HG03439 (cell line): ENCODE measurements around the gene USP24.
"Not testable (repeated sequence)": the region's sequence is repeated elsewhere in the genome, so short reads cannot be mapped to it uniquely, and the experiment has no call there.

Source experiments
- ATAC-seq: cut with Tn5 transposase; IDR thresholded peaks from one replicate; pipeline ENCODE4 v1.9.1; 2021; ENCODE audit warnings: mild to moderate bottlenecking, moderate library complexity; ENCODE audit not compliant: unreplicated experiment

Gene USP24

GRCh38 chr1:55198044-55198443, 17.1 kb downstream of the USP24 start:
- ATAC-seq = no peak

DNA sequence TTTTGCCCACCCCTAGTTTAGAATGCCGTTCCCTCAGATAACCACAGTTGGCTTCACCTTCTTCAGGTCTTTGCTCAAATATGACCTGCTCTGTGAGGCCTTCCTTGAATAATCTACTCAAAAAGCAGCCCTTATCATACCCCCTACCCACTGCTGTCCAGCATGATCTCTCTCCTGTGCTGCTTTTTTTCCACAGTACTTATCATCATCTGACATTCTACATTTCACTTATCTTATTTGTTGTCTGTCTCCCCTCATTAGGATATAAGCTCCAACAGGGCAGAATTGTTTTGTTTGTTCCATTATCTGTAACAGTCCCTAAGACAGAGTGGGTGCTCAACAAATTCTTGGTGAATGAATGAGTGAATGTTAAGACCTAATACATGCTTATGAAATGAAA, 18.1 kb downstream of the USP24 start:
- no peak for ATAC-seq

GRCh38 chr1:55196433-55197035, 18.6 kb downstream of the USP24 start:
- no peak for ATAC-seq

- ATAC-seq = no peak
Observed at GRCh38 chr1:55195521-55196233, 19.5 kb downstream of the USP24 start.

GRCh38 chr1:55194851-55195250, 20.3 kb downstream of the USP24 start:
- no peak for ATAC-seq

DNA sequence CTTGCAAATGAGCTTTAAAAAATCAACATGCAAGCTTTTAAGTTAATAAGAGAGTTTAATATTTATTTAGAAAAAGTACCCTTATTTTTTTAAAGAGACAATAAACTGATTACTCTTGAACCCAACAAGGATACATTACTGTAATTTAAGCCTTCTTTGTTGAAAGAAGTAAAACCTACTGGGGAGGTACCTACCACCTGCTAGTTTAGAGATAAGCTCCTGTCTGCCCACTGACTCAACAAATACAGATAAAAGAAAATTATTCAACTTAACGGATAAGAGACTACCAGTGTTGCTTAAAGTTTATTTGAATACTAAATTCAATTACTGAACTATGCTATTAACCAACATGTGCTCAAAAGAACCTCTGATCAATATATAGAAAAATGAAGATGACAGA, 23.1 kb downstream of the USP24 start:
- ATAC-seq = no peak

- not testable (repeated sequence) for ATAC-seq
Observed at GRCh38 chr1:55191219-55191952, 23.8 kb downstream of the USP24 start.

DNA sequence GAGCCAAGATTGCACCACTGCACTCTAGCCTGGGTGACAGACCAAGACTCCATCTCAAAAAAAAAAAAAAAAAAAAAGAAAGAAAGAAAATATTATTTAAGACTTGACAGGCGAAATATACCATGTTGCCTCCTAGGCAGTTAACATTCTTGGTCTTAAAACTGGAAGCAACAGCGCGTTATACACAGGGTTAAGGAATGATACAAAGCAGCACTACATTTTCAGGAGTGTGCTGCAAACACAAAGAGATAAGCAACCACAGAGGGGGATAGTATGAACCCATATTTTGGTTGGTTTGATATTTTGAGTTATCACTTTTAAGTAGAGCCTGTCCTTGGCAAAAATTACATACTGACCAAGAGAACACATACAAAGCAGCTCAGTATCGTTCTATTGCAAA, 25.1 kb downstream of the USP24 start:
- no peak for ATAC-seq

GRCh38 chr1:55188909-55189308, 26.3 kb downstream of the USP24 start:
- ATAC-seq = no peak

DNA sequence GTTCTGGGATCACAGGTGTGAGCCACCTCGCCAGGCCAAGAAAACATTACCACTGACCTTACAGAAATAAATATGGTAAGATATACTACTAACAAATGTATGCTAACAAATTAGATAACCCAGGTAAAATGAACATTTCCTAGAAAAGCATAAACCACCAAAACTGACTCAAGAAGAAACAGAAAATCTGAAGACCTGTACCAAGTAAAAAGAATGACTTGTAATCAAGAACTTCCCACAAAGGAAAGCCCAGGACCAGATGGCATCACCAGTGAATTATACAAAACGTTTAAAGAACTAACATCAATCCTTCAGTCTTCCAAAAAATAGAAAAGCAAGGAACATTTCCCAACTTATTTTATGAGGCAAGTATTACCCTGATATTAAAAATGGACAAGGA, 29.3 kb downstream of the USP24 start:
- no peak for ATAC-seq

GRCh38 chr1:55184859-55185258, 30.3 kb downstream of the USP24 start:
- no peak for ATAC-seq

DNA sequence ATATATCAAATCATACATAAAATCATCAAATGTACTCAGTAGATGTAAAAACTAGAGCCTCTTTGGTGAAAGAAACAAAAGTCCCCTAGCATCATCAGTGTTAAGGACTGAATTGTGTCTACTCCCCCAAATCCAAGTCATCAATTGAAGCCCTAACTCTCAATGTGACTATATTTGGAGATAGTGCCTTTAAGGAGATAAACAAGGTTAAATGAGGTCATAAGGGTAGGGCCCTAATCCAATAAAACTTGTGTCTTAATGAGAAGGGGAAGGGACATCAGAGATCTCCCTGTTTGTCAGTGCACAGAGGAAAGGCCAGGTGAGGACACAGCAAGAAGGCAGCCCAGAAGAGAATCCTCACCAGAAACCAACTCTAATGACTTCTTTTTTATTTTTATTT, 33.5 kb downstream of the USP24 start:
- ATAC-seq = no peak

DNA sequence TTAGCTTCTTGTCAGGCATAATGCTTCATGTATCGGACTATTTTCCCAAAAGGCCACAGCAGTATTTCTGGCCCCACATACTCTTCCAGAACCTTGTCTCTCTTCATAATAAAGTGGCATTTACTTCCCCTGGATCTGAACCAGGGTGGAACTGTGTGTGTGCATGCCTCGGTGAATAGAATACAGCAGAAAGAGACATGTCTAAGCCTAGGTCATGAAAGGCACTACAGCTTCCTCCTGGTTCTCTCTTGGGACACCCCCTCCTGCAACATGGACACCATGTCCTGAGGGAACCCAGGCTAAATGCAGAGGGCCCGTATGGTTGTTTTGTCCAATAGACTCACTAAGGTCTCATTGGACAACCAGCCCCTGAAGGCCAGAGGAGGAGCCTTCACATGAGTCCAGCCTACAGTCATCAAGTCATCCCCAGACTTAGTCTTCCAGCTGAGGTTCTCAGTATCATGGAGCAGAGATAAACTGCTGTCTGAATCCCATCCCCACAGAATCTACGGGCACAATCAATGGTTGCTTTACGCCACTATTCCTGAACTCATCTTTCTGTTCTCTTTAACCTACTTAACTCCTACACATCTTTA, 35.0 kb downstream of the USP24 start:
- ATAC-seq = no peak

DNA sequence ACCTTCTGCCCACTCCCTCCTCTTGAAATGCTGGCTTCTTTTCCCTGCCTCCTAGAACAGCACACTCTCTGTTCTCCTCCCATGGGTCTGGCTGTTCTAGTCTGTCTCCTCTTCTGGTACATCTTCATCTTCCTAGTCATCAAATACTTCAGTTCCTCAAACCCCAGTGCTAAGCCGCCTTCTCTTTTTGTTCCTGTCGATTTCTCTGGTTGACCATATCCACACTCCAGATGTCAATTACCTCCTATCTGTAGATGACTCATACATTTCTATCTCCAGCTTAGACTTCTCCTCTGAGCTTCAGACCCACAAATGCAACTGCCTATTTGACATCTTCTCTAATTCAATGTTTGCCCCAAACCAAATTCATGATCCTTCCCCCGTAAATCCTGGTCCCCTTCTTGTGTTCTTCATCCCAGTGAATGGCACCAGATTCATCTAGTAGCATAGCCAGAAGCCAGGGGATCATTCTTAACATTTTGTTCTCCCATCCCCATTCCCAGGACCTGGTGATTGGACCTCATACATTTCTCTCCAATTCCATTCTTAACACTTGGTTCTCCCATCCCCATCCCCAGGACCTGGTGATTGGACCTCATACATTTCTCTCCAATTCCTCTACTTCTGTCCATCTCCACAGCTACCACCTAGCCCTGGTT, 35.9 kb downstream of the USP24 start:
- no peak for ATAC-seq

DNA sequence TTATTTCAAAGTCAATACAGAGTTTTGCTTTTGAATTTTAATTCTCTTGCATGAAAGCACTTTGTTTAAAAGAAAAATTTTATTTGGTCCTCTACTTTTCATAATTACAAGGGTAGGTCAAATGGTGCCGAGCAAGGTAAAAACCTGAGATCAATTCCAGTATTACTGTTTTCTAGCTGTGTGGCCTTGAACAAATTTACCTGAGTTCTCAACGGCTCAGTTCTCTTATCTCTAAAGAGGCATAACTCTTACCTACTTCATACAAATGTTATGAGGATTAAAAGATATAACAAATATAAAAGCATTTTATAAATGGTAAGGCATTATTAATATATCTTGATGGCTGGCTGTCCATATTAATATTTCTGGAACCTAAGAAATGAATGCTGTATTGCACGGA, 42.5 kb downstream of the USP24 start:
- no peak for ATAC-seq

DNA sequence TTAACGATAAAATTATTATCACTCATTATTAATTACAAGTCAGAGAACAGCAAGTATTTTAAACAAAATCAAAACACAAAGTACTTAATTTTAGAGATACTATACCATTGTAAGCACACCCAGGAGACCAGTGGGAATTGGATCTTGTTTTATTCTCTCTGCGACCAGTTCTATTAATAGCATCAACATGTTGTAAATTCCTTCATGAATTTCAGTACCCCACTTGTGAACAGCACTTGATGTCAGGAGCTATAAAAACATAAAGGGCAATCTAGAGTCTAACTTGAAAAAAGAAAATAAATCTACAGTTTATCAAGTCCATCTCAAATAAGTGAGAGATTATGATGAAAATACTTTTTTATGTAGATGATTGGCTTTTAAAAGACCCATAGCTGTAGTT, 42.9 kb downstream of the USP24 start:
- ATAC-seq = no peak

DNA sequence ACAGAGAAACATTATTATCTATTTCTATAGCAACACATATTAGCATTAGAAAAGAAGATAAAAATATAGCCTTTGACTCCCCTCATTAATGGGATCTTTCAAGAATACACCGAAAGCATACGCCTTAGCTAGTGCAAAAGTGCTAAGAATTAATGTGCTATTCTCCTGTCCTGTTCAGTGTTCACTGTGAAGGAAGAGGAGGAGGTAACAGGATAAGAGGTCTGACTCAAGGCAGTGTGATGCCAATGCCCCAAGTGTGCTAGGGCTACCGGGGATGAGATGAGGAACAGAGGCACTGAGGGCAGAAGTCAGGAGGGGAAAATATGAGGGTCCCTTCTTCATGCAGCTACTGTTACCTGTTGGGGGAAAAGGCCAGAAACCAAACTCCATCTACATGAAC, 43.5 kb downstream of the USP24 start:
- ATAC-seq = no peak

- ATAC-seq = no peak
Observed at GRCh38 chr1:55170426-55170825, 44.7 kb downstream of the USP24 start.

- ATAC-seq = no peak
Observed at GRCh38 chr1:55169126-55169525, 46.0 kb downstream of the USP24 start.

DNA sequence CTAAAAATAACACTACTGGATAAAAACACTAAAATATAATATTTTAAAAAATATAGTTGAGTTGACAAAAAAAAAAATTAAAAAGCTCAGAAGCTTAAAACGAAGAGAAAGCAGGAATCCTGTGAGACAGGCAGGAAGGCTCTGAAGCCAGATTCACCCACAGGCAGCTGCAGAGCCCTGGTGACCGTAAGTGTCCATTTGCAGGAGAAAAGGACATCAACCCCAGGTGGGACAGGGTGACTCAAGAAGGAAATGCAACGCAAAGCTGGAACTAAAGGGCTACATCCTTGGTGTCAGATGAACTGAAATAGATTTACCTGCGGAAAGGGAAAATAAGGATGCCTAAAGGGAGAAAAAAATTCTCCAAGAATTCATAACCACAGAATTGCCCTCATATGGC, 46.8 kb downstream of the USP24 start:
- ATAC-seq = no peak

GRCh38 chr1:55167224-55167871, 47.8 kb downstream of the USP24 start:
- ATAC-seq = no peak
